NOMO-1 (cell line): ENCODE results near the gene MYO7B.
A peak's percentile ranks its signal among the peaks of the same experiment; 100 is the strongest.
"Not testable (repeated sequence)": the region's sequence is repeated elsewhere in the genome, so short reads cannot be mapped to it uniquely, and the experiment has no call there.

Experiments used
- DNase-seq, 2 experiments: peaks; one replicate each; lab custom pipeline; 2025; ENCODE audit not compliant: unreplicated experiment in 2 of 2; lab: John Stamatoyannopoulos, UW

Gene MYO7B

DNA sequence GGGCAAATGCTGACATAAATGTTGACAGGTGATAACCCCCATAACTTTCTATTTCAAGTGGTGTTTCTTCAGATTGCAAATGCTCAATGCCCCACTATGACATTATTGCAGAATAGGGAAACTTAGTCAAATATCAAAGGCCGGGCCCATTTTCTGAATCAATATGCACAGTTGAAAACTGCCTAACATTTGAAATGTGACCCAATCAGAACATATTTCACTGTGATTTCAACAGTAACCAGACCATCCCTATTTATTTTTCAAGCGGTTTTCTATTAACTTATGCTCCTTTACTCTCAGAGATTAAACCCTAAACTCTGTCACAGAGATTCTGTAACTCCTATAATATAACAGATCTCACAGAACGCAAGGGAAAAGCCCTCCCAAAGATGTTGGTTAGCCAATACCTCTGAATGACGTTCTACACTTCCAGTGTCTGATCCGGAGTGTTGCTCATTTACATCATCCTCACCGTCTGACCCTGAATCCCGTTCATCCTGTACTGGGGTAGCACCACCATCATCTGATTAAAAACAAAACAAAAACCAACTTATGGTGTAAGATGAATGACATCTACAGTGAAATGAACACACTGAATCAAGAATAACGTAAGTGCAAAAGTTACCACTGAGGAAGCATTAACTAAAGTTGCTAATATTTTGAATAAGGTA, 12.1 kb upstream of the MYO7B start:
- no peak for DNase-seq

DNA sequence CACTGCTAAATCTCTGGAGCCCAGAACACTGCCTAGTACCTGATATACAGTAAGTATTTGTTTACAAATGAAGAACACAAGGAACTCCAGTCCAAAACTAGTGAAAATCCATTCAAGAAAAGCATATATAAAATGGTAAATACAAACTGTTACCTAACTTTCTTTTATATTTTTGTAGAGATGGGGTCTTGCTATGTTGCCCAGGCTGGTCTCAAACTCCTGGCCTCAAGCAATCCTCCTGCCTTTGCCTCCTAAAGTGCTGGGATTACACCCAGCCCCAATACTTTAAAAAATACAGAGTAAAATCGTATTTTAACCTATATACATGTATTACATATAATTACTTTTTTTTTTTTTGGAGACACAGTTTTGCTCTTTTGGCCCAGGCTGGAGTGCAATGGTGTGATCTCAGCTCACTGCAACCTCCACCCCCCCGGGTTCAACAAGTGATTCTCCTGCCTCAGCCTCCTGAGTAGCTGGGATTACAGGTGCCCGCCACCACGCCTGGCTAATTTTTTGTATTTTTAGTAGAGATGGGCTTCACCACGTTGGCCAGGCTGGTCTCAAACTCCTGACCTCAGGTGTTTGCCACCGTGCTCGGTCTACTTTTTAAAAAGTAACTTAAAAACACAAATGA, 11.2 kb upstream of the MYO7B start:
- not testable (repeated sequence) for DNase-seq

DNA sequence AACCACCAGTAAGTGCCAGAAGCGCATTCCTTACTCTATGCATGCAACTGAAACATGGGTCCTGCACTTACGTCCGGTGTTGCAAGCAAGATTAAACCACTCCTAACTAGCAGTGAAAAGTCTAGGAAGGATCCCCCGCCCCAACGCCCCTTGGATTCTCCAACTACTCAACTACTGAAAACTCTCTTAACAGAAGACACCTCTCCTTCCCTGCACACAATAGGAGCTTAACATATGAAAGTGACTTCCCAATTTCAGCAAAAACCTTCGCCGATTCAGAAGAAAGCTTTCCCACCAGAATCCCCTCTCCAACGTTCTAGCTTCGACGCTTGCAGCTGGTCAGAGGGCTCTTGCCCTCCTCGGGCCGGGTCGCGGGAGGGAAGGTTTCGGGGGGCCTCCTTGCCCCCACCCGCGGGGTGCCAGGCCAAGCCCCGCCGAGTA, 9.8 kb upstream of the MYO7B start:
- peak; percentile 13 to 55 for DNase-seq

DNA sequence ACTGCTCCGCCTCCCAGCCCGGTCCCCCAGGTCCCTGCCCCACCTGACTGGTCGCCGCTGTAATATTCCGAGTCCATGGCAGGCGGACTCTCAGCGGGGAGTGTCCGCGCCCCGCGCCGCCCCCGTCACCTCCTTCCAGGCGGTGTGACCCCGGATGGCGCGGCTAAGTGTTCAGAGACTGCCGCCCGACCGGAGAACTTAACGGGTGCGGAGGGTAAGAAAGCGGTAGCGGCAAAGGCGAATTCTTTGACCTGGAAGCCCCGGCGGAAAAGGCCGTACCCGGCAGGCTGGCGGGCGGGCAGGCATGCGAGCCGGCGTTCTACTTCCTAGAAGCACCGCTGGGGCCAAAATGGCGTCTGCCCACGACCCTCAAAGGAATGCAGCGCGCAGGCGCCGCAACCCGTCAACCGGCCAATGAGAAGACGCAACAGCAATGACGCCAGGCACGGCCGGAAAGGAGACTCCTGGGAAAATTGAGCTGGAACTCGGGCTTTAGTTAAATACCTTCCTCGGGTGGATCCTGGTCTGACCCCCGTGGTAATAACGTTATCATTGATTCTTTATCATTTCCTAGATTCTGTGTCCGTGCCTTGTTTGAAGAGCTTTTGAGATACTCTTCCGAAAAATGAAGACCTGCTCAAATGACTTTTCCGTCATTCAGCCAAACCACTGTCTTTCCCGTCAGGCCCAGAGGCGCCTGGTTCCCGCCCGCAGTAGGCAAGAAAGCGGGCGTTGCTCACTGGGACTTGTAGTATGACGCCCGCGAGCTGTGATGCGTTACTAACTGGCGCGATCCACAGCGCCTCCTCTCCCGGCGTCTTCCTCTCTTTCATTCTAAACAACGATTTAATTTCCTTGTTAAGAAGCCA, 9.1 kb upstream of the MYO7B start, which contains the start of gene IWS1:
IWS1 (minus strand) TSS at position 358 of the 869 bp plus-strand sequence; CDS start at position 77, 281 bp downstream.
- DNase-seq = peak; percentile 94 to 98

DNA sequence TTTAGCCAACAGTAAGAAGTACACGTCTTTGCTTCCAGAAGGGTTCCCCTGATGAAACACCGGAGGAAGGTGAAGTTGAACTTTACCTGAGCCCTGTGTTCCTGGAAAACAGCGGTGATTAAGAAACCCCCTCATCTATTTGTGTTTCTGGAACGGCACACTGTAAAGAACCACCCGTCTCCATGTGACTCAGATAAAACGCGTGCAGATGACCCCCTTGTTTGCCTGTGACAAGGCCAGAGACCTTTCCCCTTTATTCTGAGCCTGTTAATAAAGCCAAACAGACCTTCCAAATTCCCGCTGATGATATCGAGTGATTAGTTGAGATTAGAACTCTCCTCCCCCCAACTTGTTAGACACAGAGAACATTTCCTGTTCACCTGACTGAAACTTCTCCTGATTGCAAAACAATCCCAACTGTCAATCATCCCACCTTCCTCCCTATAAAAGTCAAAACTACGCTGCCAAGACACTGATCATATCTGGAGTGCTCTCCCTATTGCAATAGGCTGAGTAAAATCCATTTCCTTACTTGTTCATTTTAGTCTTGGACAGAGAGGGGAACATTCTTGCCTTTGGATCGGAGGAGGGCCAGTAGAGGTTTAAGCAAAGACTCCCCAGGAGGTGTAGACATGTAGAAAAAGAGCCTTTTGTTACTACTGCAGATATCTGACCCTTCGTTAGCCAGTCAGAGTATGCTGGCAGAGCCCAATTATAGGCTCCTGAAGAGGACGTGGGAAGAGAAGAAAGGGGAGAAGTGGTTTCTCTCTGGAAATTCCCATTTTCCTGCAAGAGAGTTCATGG, 8.3 kb upstream of the MYO7B start:
- peak in 1 of 2 experiments; percentile 66 for DNase-seq

DNA sequence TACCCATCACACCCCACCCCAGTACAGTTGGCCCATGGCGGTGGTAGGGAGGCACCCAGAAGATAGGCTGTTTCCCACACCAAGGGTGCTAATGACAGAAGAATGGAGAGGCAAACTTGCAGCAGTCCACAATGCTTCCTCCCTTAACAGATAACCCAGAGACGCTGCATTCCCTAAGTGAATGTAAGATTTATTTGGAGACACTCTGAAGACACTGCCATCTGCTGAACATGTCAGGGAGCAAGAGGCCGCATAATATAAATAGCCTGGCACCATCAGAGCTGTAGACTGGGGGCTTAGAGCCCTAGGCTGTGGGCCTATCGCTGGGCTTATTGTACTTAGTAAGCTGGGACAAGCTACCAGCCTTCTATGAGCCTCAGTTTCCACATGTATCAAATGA, 7.0 kb upstream of the MYO7B start:
- DNase-seq = no peak

DNA sequence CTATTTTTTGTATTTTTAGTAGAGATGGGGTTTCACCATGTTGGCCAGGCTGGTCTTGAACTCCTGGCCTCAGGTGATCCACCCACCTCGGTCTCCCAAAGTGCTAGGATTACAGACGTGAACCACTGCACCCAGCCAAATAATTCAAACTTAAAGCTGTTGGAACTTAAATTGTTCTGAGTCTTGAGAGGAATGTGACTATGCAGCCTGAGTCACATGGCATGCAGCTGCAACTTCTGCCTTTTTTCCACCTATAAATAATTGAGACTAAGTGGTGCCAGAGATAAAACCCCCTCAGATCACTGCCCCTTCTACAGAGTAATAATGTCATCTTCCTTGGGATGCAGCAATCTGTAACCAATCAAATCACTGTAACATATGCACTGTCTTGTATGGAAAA, 6.1 kb upstream of the MYO7B start:
- not testable (repeated sequence) for DNase-seq

DNA sequence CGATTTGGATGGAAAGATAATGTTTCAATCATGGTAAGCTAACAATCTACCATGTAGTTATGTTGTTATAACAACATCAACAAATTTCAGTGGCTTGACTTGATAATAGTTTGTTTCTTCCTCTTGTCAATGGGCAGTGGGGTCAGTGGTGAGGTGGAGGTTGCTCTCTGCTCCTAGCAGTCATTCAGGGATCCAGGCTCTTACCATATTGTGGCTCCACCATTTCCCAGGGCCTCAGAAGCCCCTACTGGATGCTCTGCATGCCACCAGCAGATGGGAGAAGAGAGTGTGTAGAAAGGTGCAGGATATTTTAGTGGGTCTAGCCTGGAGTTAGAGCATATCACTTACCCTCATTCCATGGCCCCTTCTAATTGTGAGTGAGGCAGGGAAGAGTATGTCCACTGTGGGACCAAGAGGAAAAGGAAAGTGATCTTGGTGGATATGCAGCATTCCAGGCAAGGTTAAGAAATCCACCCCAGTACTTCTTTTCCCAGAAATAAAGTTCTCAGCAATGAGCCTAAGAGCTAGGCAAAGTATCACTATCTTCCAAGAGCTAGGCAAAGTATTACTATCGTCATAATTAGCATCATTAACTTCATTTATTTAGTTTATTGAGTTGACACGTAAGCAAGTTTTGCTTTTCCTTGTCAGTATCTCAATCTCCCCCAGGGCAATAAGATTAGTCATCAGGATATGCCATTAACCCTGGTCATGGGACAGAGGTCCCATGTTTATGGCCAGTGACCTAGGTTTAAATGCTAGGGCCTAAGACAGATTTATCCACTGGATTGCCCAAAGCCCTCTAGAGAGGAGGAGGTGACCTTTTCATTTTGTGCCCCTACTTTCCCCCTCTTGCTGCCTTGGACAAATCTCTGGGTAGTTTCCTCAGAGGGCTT, 5.0 kb upstream of the MYO7B start:
- DNase-seq = no peak

DNA sequence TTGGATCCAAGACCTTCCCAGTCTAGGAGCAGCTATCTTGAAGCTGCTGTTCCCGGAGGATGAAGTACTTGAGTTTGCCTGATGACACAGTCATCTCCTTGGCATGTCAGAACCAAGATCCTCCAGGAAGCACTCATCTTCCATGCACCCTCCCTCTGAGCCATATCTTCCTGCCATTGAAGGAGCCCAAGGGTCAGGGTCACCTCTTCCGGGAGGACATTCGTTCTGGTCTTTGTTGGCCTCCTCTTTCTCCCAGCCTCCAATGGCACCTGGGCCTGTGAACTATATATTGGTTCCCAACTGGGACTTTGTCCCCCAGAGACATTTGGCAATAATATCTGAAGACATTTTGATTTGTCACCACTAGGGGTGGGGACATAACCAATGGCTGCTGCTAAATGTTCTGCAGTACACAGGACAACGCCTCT, 4.2 kb upstream of the MYO7B start:
- DNase-seq = no peak

DNA sequence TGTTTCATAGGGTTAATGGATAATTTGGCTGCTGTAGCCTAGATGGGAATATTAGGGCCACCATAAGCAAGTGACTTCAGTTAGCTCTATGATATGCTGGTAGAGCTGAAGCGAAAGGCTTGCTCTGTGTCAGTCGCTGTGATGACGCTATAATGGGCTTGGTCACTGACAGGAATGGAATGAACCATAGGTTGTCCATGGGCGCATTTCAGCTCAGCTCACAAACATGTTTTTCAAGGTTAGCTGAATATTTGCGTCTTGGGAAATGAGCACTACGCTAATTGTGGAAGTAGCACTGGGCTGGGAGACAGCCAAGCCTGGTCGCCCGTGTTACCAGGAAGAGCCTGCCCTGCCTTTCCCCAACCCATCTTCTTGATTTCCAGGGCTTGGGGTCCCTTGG, 3.2 kb upstream of the MYO7B start:
- DNase-seq = no peak

DNA sequence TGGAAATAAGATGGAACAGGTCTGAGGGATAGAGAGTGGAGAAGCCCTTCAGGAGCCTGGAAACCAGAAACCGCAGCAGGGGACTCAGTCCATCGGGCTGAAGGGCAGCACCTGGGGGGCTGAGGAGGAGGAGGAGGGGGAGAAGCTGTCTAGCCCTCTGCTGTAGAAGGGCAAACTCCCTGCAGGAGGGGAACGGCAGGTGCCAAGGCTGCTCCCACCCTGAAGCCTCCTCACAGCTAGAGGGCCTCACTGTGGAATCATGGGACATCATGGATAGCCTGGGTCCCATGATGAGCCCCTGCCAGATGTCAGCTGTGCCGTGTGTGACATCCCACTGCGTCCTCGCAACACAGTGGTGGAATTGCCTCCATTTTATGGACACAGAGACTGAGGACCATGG, 435 bp downstream of the MYO7B start:
- no peak for DNase-seq

DNA sequence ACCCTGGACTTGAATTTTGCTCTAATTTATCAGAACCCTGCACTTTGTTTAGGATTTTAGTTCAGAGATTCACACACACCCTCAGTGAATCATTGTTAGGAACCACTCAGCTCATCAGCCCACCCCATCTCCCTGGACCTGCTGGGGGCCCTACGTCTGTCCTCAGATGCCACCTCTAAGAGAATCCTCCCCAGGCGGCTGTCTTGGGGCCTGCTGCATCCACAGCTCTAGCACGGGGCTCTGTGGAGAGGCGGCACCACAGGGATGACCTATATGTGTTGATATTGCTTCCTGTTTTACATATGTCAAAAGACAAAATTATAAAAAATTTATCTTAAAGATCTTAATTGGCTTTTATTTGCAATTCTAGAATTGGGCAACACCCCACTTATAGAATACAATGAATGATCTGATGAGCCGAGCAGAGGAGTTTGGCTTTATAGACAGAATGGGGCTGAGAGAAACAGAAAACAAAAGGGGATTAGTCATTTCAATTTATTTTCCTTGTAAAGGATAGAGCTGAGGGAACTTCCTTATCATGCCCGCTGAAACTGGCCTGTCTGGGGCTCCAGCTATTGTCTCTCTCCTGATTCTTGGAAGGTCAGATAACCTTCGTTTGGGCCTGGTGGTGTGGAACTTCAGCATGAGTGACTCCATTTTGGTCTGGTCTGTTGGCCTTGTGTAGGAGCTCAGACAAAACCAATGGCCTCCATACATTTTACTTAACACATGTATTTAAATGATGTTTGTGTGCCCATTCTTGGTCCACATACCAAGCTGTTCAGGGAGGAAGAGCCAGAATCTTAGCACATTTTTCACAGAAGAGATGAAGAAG, 1.4 kb downstream of the MYO7B start:
- no peak for DNase-seq

DNA sequence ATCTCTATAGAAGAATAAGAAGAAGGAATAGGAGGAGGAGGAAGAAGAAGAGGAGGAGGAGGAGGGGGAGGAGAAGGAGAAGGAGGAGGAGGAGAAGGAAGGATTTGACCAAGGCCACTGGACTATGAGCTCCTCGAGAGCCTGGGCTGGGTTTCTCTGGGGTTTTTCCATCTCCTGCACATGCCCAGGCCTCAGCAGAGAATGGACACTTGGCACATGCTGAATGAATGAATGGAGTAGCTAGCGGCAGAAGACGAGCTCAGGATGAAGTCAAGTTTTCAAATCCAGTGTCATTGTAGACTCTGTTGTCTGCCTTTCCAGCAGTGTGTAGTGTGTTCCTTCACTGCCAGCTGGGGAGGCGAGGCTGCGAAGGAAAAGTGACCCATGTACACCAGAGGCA, 2.2 kb downstream of the MYO7B start:
- DNase-seq = no peak

DNA sequence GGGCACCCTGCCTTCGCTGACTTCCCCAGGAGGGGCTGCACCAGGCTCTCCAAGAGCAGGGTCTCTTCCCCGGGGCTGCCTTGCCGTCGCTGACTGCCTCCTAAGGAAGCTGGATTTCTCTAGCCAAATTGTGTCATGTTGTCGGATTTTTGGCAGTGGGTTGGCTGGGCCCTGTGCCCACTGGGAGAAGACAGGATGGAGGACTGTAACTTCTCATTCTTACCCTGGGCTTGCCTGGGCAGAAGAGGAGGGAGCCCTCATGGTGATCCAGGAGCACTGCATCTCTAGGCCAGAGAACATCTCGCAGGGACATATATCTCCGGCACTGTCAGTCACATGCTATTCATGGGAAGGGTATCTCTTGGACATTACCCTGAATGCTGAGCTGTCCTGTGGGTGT, 6.3 kb downstream of the MYO7B start:
- DNase-seq = no peak

DNA sequence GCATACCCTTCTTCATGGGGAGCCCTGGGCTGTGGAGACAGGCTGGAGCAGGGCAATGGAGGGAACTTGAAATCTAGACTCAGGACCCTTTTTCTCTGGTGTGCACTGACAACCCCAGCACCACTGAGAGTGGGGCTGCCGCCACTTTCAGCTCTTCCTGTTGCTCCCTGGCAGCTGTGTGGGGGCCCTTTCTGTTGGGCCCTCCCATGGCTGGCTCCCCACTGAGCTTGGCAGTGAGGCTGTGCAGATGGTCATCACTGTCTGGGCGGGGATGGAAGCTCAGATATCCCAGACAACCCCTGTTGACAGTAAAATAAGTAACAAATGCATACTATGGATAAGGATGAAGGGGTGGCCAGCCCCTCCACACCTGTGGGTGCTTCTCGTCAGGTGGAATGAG, 6.7 kb downstream of the MYO7B start:
- no peak for DNase-seq

DNA sequence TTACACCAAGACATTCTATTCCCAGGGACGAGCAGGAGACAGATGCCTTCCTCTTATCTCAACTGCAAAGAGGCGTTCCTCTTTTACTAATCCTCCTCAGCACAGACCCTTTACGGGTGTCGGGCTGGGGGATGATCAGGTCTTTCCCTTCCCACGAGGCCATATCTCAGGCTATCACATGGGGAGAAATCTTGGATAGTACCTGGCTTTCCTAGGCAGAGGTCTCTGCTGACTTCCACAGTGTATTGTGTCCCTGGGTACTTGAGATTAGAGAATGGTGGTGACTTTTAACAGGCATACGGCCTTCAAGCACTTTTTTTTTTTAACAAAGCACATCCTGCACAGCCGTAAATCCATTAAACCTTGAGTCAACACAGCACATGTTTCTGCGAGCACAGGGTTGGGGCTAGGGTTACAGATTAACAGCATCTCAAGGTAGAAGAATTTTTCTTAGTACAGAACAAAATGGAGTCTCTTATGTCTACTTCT, 7.6 kb downstream of the MYO7B start:
- DNase-seq = not testable (repeated sequence)

DNA sequence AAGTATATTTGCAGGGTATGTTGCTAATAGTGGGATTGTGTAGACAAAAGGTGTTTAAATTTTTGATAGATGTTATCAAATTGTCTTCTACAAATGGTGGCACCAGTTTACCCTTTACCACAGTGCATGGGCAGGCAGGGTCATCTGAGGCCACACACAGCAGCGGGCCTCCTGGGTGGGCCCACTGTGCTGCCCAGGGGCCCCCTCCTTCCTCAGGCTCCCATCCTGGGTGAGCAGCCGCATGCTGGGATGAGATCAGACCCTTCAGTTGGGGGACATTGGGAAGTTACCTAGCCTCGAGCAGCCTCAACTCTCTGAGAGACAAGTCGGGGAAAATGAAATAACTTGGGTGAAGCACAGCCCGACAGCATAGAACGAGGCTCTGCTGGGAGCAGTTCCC, 9.7 kb downstream of the MYO7B start:
- no peak for DNase-seq

DNA sequence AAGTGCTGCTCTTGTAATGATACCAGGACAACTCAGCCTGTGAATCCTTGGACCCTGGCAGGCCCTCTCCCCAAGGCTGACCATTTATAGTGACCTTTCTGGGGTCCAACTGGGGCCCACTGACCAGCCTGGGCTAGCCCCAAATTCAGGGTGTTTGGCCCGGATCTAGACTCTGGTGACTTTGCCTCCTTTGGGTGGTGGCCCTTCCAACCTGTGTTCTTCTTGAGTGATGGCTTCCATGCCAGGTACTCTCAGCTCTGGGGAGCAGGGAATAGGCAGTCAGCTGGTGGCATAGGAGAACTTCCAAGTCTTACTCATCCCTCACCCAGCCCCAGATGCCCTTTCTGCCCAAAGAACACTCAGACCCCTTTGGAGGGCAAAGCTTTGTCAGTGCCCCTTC, 10.3 kb downstream of the MYO7B start:
- DNase-seq = no peak

DNA sequence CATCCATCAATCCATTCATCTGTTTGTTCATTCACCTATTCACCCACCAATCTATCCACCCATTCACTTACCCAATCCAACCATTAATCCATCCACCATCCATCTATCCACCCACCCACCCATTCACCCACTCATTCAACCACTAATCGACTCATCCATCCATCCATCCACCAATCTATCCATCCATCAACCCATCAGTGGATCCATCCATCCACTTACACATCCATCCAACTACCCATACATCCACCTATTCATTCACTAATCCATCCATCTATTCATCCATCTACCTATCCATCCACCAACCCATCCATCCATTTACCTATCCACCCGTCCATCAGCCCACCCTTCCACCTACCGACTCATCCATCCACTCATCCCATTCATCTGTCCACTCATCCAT, 11.3 kb downstream of the MYO7B start:
- DNase-seq = no peak
